Left lung (tissue), 10 donors: ENCODE results near the gene OSTM1. TPM values are rescaled to one million over a fixed set of nuclear protein-coding genes. Genes with fewer than 3 reads are reported as not detected.

Experiments
- ATAC-seq: fragments of 200-7000 bp; cut with Tn5 transposase; one replicate; pipeline ENCODE4 v1.9.1; 2020; ENCODE audit warnings: moderate library complexity
- DNase-seq, 4 donors: peaks; one replicate each; pipeline ENCODE4 v3.0.0-alpha.2; 2013 to 2020
- H3K27ac ChIP-seq, 2 donors: fragments of 200-600 bp; sonication (generic) in 1 of 2; one replicate each; pipeline versions ENCODE4 v1.5.0 to v1.8.0; 2020 to 2021
- H3K27me3 ChIP-seq, 2 donors: fragments of 200-600 bp; sonication (generic) in 1 of 2; one replicate each; pipeline versions ENCODE4 v1.5.0 to v1.8.0; 2020 to 2021
- H3K36me3 ChIP-seq, 2 donors: fragments of 200-600 bp; sonication (generic) in 1 of 2; one replicate each; pipeline versions ENCODE4 v1.5.0 to v1.8.0; 2020 to 2021
- H3K4me1 ChIP-seq, 2 donors: fragments of 200-600 bp; one replicate each; pipeline ENCODE4 v1.8.0; 2021
- H3K4me3 ChIP-seq, 2 donors: fragments of 200-600 bp; sonication (generic) in 1 of 2; one replicate each; pipeline versions ENCODE4 v1.5.0 to v1.8.0; 2020 to 2021; ENCODE audit warnings: mild to moderate bottlenecking in 1 of 2
- H3K9me3 ChIP-seq, 2 donors: fragments of 200-600 bp; sonication (generic) in 1 of 2; one replicate each; pipeline versions ENCODE4 v1.5.0 to v1.8.0; 2020 to 2021
- CTCF ChIP-seq, 2 donors: fragments of 200-600 bp; sonication (generic) in 1 of 2; IDR thresholded peaks; one replicate each; pipeline versions ENCODE4 v1.5.0 to v1.8.0; 2021; ENCODE audit warnings: antibody characterized with exemption in 2 of 2
- intact Hi-C, 2 donors: fragments of 100-400 bp; cut with DNase I; formaldehyde crosslinking; loops; one replicate each; pipeline versions ENCODE4 v1.11.2 to v1.14.2; 2022
- polyA plus RNA-seq, 6 donors: library from polyadenylated mRNA; unstranded; fragments of 120-200 nt; gene quantifications; one replicate each; pipeline ENCODE4 v1.2.1, GENCODE V29; 2013; ENCODE audit not compliant: insufficient read length in 6 of 6
- total RNA-seq, 2 donors: library from RNA; stranded (reverse); fragmentation: NEBNext Ultra II Directional; extraction: Animal tissue kit (Norgen Biotek cat#: 25700); gene quantifications; one replicate each; pipeline ENCODE4 v1.2.1, GENCODE V29; 2021
- donor health status: DM: no; HTN: yes; CAD: no.
- donor health status: DM: no; HTN: no; CAD: no.

OSTM1 gene
- total and polyA plus RNA-seq, 8 donors: 17.7 to 73.1 (median 21.8) TPM

- no peak overlapping the region for H3K4me3 ChIP-seq
- H3K4me1 ChIP-seq: no peaks in the 10 kb centered on the region
- DNase-seq (no peak), ATAC-seq (no peak)
- no peak for TF ChIP-seq CTCF (IDR thresholded peaks at IDR 0.05)
- peaks cover 0 to 9% of the 10 kb centered on the region in 2 donors for H3K27me3 ChIP-seq
- no peaks in the 10 kb centered on the region for H3K36me3 ChIP-seq
- H3K27ac ChIP-seq: no peak overlapping the region
- H3K9me3 ChIP-seq: no peaks in the 10 kb centered on the region
- intact Hi-C loops: no loop called here
Measured at GRCh38 chr6:108091288-108091687, 16.7 kb upstream of the OSTM1 start.

GRCh38 chr6:108083349-108083748 is 8.8 kb upstream of the OSTM1 start:
- no peak for TF ChIP-seq CTCF (IDR thresholded peaks at IDR 0.05)
- no peaks in the 10 kb centered on the region for H3K36me3 ChIP-seq
- intact Hi-C loops: no loop called here
- no peak overlapping the region for H3K4me3 ChIP-seq
- H3K4me1 ChIP-seq: no peaks in the 10 kb centered on the region
- ATAC-seq (no peak), DNase-seq (no peak)
- no peaks in the 10 kb centered on the region for H3K27me3 ChIP-seq
- no peaks in the 10 kb centered on the region for H3K9me3 ChIP-seq
- H3K27ac ChIP-seq: no peak overlapping the region

GRCh38 chr6:108082539-108082938 is 8.0 kb upstream of the OSTM1 start:
- no peak overlapping the region for H3K27ac ChIP-seq
- H3K4me1 ChIP-seq: no peaks in the 10 kb centered on the region
- H3K9me3 ChIP-seq: no peaks in the 10 kb centered on the region
- intact Hi-C loops: no loop called here
- no peak for TF ChIP-seq CTCF (IDR thresholded peaks at IDR 0.05)
- no peaks in the 10 kb centered on the region for H3K36me3 ChIP-seq
- DNase-seq (no peak), ATAC-seq (no peak)
- H3K4me3 ChIP-seq: no peak overlapping the region
- H3K27me3 ChIP-seq: no peaks in the 10 kb centered on the region

GRCh38 chr6:108080010-108080780 is 5.7 kb upstream of the OSTM1 start:
- intact Hi-C loops: no loop called here
- ATAC-seq (no peak), DNase-seq (no peak)
- Histone ChIP-seq H3K27ac (no peak overlapping the region), H3K36me3 (no peaks in the 10 kb centered on the region), H3K27me3 (no peaks in the 10 kb centered on the region), H3K4me3 (no peak overlapping the region), H3K9me3 (no peaks in the 10 kb centered on the region), H3K4me1 (peaks cover 2 to 4% of the 10 kb centered on the region in 2 donors)
- TF ChIP-seq CTCF (IDR thresholded peaks at IDR 0.05): no peak

- DNase-seq: no peak
- no peak overlapping the region for H3K4me3 ChIP-seq
- H3K27me3 ChIP-seq: no peaks in the 10 kb centered on the region
- peaks cover 12 to 13% of the 10 kb centered on the region in 2 donors for H3K4me1 ChIP-seq
- no peak for TF ChIP-seq CTCF (IDR thresholded peaks at IDR 0.05)
- H3K36me3 ChIP-seq: no peaks in the 10 kb centered on the region
- intact Hi-C loops: no loop called here
- no peaks in the 10 kb centered on the region for H3K9me3 ChIP-seq
- H3K27ac ChIP-seq: no peak overlapping the region
- no peak for ATAC-seq
Measured at GRCh38 chr6:108078191-108078590, 3.6 kb upstream of the OSTM1 start.
